SKM-1 treated with dmso at 0.1 percent for 144 hours (cell line): ENCODE results near the gene MYO5A.

Source experiments
- DNase-seq: peaks from one replicate; lab custom pipeline; 2025; ENCODE audit not compliant: unreplicated experiment; lab: John Stamatoyannopoulos, UW

Gene MYO5A

GRCh38 chr15:52276256-52276770, 252.4 kb downstream of the MYO5A start:
- DNase-seq, result no peak

GRCh38 chr15:52263563-52264282, 265.0 kb downstream of the MYO5A start:
- DNase-seq, result no peak

GRCh38 chr15:52262364-52262763, 266.3 kb downstream of the MYO5A start:
- DNase-seq, result no peak

GRCh38 chr15:52261498-52262242, 267.0 kb downstream of the MYO5A start:
- DNase-seq, result peak; percentile 8

GRCh38 chr15:52261026-52261425, 267.7 kb downstream of the MYO5A start:
- no peak for DNase-seq

- DNase-seq, result no peak
These were observed 269.2 kb downstream of the MYO5A start for GRCh38 chr15:52259503-52259902.

GRCh38 chr15:52258461-52258860, 270.2 kb downstream of the MYO5A start:
- DNase-seq, result no peak

GRCh38 chr15:52257734-52258062, 271.0 kb downstream of the MYO5A start:
- DNase-seq, result no peak
